Osteoblast (primary cell): ENCODE data around the gene CCR5AS.
"Not testable (repeated sequence)": the region's sequence is repeated elsewhere in the genome, so short reads cannot be mapped to it uniquely, and the experiment has no call there.

ENCODE experiments used
- DNase-seq: peaks from one replicate; pipeline ENCODE4 v3.0.0; 2011; ENCODE audit warnings: low spot score, mixed read lengths; ENCODE audit not compliant: insufficient read length; ENCODE audit errors: missing footprints
- H2AFZ ChIP-seq: 2 replicates; pipeline ENCODE4 v1.6.0; 2011; ENCODE audit warnings: mild to moderate bottlenecking, low read length
- H3K27ac ChIP-seq: 2 replicates; pipeline ENCODE4 v1.5.1; 2011; ENCODE audit warnings: mild to moderate bottlenecking, low read depth, low read length, moderate library complexity
- H3K27me3 ChIP-seq: 2 replicates; pipeline ENCODE4 v1.6.0; 2012; ENCODE audit warnings: mild to moderate bottlenecking, control low read depth, inconsistent platforms, low read length, moderate library complexity; ENCODE audit not compliant: insufficient read depth
- H3K36me3 ChIP-seq: 2 replicates; pipeline ENCODE4 v1.5.1; 2011; ENCODE audit warnings: mild to moderate bottlenecking, low read length, control low read depth, moderate library complexity; ENCODE audit not compliant: insufficient read depth
- H3K4me1 ChIP-seq: 2 replicates; pipeline ENCODE4 v1.5.1; 2011; ENCODE audit warnings: mild to moderate bottlenecking, low read length, control low read depth, moderate library complexity; ENCODE audit not compliant: insufficient read depth
- H3K4me2 ChIP-seq: 2 replicates; pipeline ENCODE4 v1.6.0; 2011; ENCODE audit warnings: mild to moderate bottlenecking, low read length; ENCODE audit not compliant: insufficient read depth
- H3K4me3 ChIP-seq: fragments of 200-600 bp; sonication (generic); 3 replicates; pipeline ENCODE4 v1.5.1; 2012; ENCODE audit warnings: mild to moderate bottlenecking, low read length, inconsistent platforms; ENCODE audit not compliant: insufficient read depth
- H3K79me2 ChIP-seq: 2 replicates; pipeline ENCODE4 v1.6.0; 2012; ENCODE audit warnings: mild to moderate bottlenecking, low read length, control low read depth, inconsistent platforms; ENCODE audit not compliant: insufficient read depth
- H3K9me3 ChIP-seq: 2 replicates; pipeline ENCODE4 v1.5.1; 2011; ENCODE audit warnings: low read depth, low read length, control low read depth
- H4K20me1 ChIP-seq: 2 replicates; pipeline ENCODE4 v1.6.0; 2012; ENCODE audit warnings: mild to moderate bottlenecking, low read length, control low read depth; ENCODE audit not compliant: insufficient read depth
- CTCF ChIP-seq: IDR thresholded peaks from 2 replicates; pipeline ENCODE4 v1.5.1; 2011; ENCODE audit warnings: mild to moderate bottlenecking, low read depth, low read length, moderate library complexity; ENCODE audit errors: extremely low read depth

Gene CCR5AS

GRCh38 chr3:46429671-46430070 lies 22.8 kb upstream of the CCR5AS start:
- no peak for TF ChIP-seq CTCF
- H4K20me1 ChIP-seq: no peaks in the 10 kb centered on the region
- H3K79me2 ChIP-seq: no peaks in the 10 kb centered on the region
- no peak for DNase-seq
- H3K27ac ChIP-seq: no peak overlapping the region
- H3K36me3 ChIP-seq: no peaks in the 10 kb centered on the region
- no peak overlapping the region for H3K4me2 ChIP-seq
- peaks cover 10% of the 10 kb centered on the region for H3K27me3 ChIP-seq
- H3K4me1 ChIP-seq: no peaks in the 10 kb centered on the region
- no peak overlapping the region for H2AFZ ChIP-seq
- no peak overlapping the region for H3K4me3 ChIP-seq
- H3K9me3 ChIP-seq: no peaks in the 10 kb centered on the region

DNA sequence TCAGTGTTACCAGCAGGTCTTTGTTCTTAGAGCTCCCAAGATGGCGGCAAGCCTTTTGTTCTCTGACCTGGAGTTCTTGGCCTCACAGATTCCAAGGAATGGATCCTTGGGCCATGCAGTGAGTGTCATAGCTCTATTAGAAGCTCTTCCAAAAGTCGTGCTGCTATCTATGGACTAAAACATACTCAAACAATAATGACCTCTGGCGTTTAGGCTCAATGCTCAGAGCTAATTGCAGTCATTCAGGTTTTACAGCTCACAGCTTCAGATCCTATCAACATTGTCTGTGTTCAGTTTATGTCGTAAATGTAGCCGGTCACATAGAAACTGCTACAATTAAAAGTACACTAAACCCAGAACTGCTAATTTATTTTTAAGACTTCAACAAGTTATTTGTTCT lies 22.4 kb upstream of the CCR5AS start:
- Histone ChIP-seq H3K4me3 (no peak overlapping the region), H3K9me3 (no peaks in the 10 kb centered on the region), H3K79me2 (no peaks in the 10 kb centered on the region), H4K20me1 (no peaks in the 10 kb centered on the region), H3K4me1 (no peaks in the 10 kb centered on the region), H3K4me2 (no peak overlapping the region), H3K36me3 (no peaks in the 10 kb centered on the region), H3K27ac (no peak overlapping the region), H2AFZ (no peak overlapping the region), H3K27me3 (peaks cover 7% of the 10 kb centered on the region)
- no peak for TF ChIP-seq CTCF
- no peak for DNase-seq

DNA sequence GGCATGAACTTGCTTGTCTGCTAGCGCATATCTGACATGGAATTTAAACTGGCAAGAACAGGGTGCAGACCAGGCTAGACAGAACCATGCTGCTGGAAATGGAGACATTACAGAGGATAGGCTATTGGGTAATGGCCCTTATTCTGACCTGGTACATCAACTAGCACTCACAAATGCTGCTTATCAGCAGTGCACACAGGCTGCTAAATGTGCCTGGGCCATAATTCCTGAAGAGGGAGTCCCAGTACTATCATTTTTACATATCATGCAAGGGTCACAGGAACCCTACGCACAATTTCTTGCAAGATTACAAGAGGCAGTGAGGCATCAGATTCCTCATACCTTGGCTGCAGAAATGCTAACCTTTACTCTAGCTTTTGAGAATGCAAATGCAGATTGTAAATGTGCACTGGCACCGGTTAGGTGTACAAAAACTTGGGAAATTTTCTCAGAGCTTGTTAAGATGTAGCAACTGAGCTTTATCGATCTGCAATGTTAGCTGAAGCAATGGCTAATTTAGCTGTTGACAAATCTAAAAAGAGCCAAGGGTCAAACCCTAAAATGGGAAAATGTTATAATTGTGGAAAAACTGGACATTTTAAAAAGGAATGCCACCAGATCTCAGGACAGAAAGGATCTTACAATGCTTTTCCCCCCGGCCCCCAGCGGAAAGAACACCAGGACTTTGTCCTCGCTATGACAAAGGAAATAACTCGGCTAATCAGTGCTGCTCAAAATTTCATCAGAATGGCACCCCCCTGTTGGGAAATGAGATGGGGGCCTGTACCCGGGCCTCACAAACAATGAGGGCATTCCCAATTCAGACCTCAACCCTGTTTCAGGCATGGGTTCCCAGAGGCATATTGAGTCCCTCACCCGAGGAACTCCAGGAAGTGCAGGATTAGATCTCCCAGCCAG lies 21.3 kb upstream of the CCR5AS start:
- no peak for DNase-seq
- Histone ChIP-seq H3K79me2 (no peaks in the 10 kb centered on the region), H3K4me1 (no peaks in the 10 kb centered on the region), H3K4me3 (no peak overlapping the region), H4K20me1 (no peaks in the 10 kb centered on the region), H3K9me3 (no peaks in the 10 kb centered on the region), H2AFZ (no peak overlapping the region), H3K27me3 (peaks cover 7% of the 10 kb centered on the region), H3K36me3 (no peaks in the 10 kb centered on the region), H3K4me2 (no peak overlapping the region), H3K27ac (no peak overlapping the region)
- TF ChIP-seq CTCF: no peak

DNA sequence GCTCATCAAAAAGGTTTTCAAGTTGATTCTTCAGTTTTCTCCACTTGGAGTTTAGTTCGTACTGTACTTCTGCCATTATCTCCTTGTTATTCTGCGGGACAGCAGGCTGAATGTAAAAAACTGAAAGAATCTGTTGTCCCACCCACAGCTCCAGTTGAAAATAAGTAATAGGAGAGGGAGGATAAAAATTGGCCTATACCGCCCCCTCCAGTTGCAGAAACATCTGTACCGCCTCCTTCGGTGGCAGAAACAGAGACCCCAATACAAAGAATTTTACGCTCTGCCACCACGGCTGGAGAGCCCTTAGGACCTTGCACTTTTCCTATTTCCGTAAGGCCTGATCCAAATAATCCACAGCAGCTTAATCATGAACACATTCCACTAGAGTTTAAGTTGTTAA lies 20.5 kb upstream of the CCR5AS start:
- H3K36me3 ChIP-seq: not testable (repeated sequence)

GRCh38 chr3:46426476-46426875 lies 19.6 kb upstream of the CCR5AS start:
- not testable (repeated sequence) for H2AFZ ChIP-seq, H3K36me3 ChIP-seq, H3K4me1 ChIP-seq, H3K79me2 ChIP-seq, DNase-seq, H3K4me3 ChIP-seq, H3K4me2 ChIP-seq, H3K27ac ChIP-seq, H3K27me3 ChIP-seq, H4K20me1 ChIP-seq, H3K9me3 ChIP-seq

More for the DNA sequence above, 20.5 kb upstream of the CCR5AS start:
- not testable (repeated sequence) for H4K20me1 ChIP-seq, H3K27me3 ChIP-seq, H3K79me2 ChIP-seq, H2AFZ ChIP-seq, H3K27ac ChIP-seq, H3K4me2 ChIP-seq, H3K4me1 ChIP-seq, H3K4me3 ChIP-seq, DNase-seq, H3K9me3 ChIP-seq
